ENCODE data around the gene USP32.
"Not testable (repeated sequence)": the region's sequence is repeated elsewhere in the genome, so short reads cannot be mapped to it uniquely, and the experiment has no call there.

USP32 gene

GRCh38 chr17:60208302-60208701 lies 183.6 kb downstream of the USP32 start:
- H3K4me3 Mint-ChIP-seq; H3K27ac Mint-ChIP-seq; H3K9me3 Mint-ChIP-seq; H3K4me1 Mint-ChIP-seq (ENCODE audit: low read depth); H3K27me3 Mint-ChIP-seq; H3K36me3 Mint-ChIP-seq (ENCODE audit: low read depth): not testable (repeated sequence)

- not testable (repeated sequence) for H3K4me1 Mint-ChIP-seq (ENCODE audit: low read depth); H3K9me3 Mint-ChIP-seq; H3K27me3 Mint-ChIP-seq; H3K4me3 Mint-ChIP-seq; H3K36me3 Mint-ChIP-seq (ENCODE audit: low read depth); H3K27ac Mint-ChIP-seq
Measured at GRCh38 chr17:60205782-60206181, 186.2 kb downstream of the USP32 start.

- not testable (repeated sequence) for H3K9me3 Mint-ChIP-seq; H3K4me3 Mint-ChIP-seq; H3K4me1 Mint-ChIP-seq (ENCODE audit: low read depth); H3K27me3 Mint-ChIP-seq; H3K27ac Mint-ChIP-seq
- H3K36me3 Mint-ChIP-seq (ENCODE audit: low read depth): peaks cover 20% of the 10 kb centered on the region
Measured at GRCh38 chr17:60198630-60199029, 193.3 kb downstream of the USP32 start.

- not testable (repeated sequence) for H3K27me3 Mint-ChIP-seq; H3K9me3 Mint-ChIP-seq; H3K4me3 Mint-ChIP-seq; H3K27ac Mint-ChIP-seq; H3K4me1 Mint-ChIP-seq (ENCODE audit: low read depth)
- peaks cover 36% of the 10 kb centered on the region for H3K36me3 Mint-ChIP-seq (ENCODE audit: low read depth)
Measured at GRCh38 chr17:60194141-60194540, 197.8 kb downstream of the USP32 start.

- Mint-ChIP-seq H3K4me1 (ENCODE audit: low read depth) (no peaks in the 10 kb centered on the region), H3K27ac (no peak overlapping the region), H3K36me3 (ENCODE audit: low read depth) (peaks cover 40% of the 10 kb centered on the region), H3K4me3 (no peak overlapping the region), H3K9me3 (no peaks in the 10 kb centered on the region), H3K27me3 (no peaks in the 10 kb centered on the region)
Measured at GRCh38 chr17:60193482-60193881, 198.5 kb downstream of the USP32 start.

GRCh38 chr17:60193032-60193431 lies 198.9 kb downstream of the USP32 start:
- H3K4me3 Mint-ChIP-seq; H3K4me1 Mint-ChIP-seq (ENCODE audit: low read depth); H3K27me3 Mint-ChIP-seq; H3K27ac Mint-ChIP-seq; H3K9me3 Mint-ChIP-seq: not testable (repeated sequence)
- H3K36me3 Mint-ChIP-seq (ENCODE audit: low read depth): peaks cover 36% of the 10 kb centered on the region

- not testable (repeated sequence) for H3K4me1 Mint-ChIP-seq (ENCODE audit: low read depth)
- H3K36me3 Mint-ChIP-seq (ENCODE audit: low read depth): peaks cover 27% of the 10 kb centered on the region
Measured at GRCh38 chr17:60190032-60190431, 201.9 kb downstream of the USP32 start.

GRCh38 chr17:60188759-60189158 lies 203.2 kb downstream of the USP32 start:
- Mint-ChIP-seq H3K27ac (no peak overlapping the region), H3K4me1 (ENCODE audit: low read depth) (no peaks in the 10 kb centered on the region), H3K36me3 (ENCODE audit: low read depth) (peaks cover 27% of the 10 kb centered on the region), H3K9me3 (no peaks in the 10 kb centered on the region), H3K4me3 (no peak overlapping the region), H3K27me3 (no peaks in the 10 kb centered on the region)

More at GRCh38 chr17:60190032-60190431, 201.9 kb downstream of the USP32 start:
- not testable (repeated sequence) for H3K27me3 Mint-ChIP-seq, H3K4me3 Mint-ChIP-seq, H3K9me3 Mint-ChIP-seq, H3K27ac Mint-ChIP-seq

GRCh38 chr17:60186846-60187745 lies 204.8 kb downstream of the USP32 start:
- not testable (repeated sequence) for H3K9me3 Mint-ChIP-seq; H3K4me1 Mint-ChIP-seq (ENCODE audit: low read depth); H3K27me3 Mint-ChIP-seq; H3K4me3 Mint-ChIP-seq
- peaks cover 31% of the 10 kb centered on the region for H3K36me3 Mint-ChIP-seq (ENCODE audit: low read depth)
- H3K27ac Mint-ChIP-seq: peak overlapping the region; percentile 8

GRCh38 chr17:60186372-60186771 lies 205.6 kb downstream of the USP32 start:
- peaks cover 35% of the 10 kb centered on the region for H3K36me3 Mint-ChIP-seq (ENCODE audit: low read depth)
- H3K9me3 Mint-ChIP-seq; H3K27me3 Mint-ChIP-seq; H3K4me3 Mint-ChIP-seq; H3K4me1 Mint-ChIP-seq (ENCODE audit: low read depth): not testable (repeated sequence)
- H3K27ac Mint-ChIP-seq: peak overlapping the region; percentile 8

GRCh38 chr17:60180380-60180779 lies 211.6 kb downstream of the USP32 start:
- H3K27me3 Mint-ChIP-seq; H3K4me3 Mint-ChIP-seq; H3K27ac Mint-ChIP-seq; H3K9me3 Mint-ChIP-seq; H3K4me1 Mint-ChIP-seq (ENCODE audit: low read depth): not testable (repeated sequence)
- peaks cover 35% of the 10 kb centered on the region for H3K36me3 Mint-ChIP-seq (ENCODE audit: low read depth)

GRCh38 chr17:60178180-60178579 lies 213.8 kb downstream of the USP32 start:
- H3K4me3 Mint-ChIP-seq; H3K27me3 Mint-ChIP-seq; H3K4me1 Mint-ChIP-seq (ENCODE audit: low read depth); H3K27ac Mint-ChIP-seq; H3K9me3 Mint-ChIP-seq: not testable (repeated sequence)
- H3K36me3 Mint-ChIP-seq (ENCODE audit: low read depth): peaks cover 26% of the 10 kb centered on the region

GRCh38 chr17:60176763-60177162 lies 215.2 kb downstream of the USP32 start:
- peaks cover 20% of the 10 kb centered on the region for H3K36me3 Mint-ChIP-seq (ENCODE audit: low read depth)
- not testable (repeated sequence) for H3K27ac Mint-ChIP-seq; H3K9me3 Mint-ChIP-seq; H3K4me3 Mint-ChIP-seq; H3K4me1 Mint-ChIP-seq (ENCODE audit: low read depth); H3K27me3 Mint-ChIP-seq

GRCh38 chr17:60174767-60175166 lies 217.2 kb downstream of the USP32 start:
- not testable (repeated sequence) for H3K27me3 Mint-ChIP-seq; H3K4me3 Mint-ChIP-seq; H3K27ac Mint-ChIP-seq; H3K9me3 Mint-ChIP-seq; H3K36me3 Mint-ChIP-seq (ENCODE audit: low read depth)
- peaks cover 15% of the 10 kb centered on the region for H3K4me1 Mint-ChIP-seq (ENCODE audit: low read depth)

- Mint-ChIP-seq H3K36me3 (ENCODE audit: low read depth) (peaks cover 10% of the 10 kb centered on the region), H3K27ac (no peak overlapping the region), H3K27me3 (no peaks in the 10 kb centered on the region), H3K4me1 (ENCODE audit: low read depth) (peaks cover 17% of the 10 kb centered on the region), H3K4me3 (no peak overlapping the region), H3K9me3 (no peaks in the 10 kb centered on the region)
Measured at GRCh38 chr17:60174035-60174434, 217.9 kb downstream of the USP32 start.

GRCh38 chr17:60173304-60173819 lies 218.6 kb downstream of the USP32 start:
- Mint-ChIP-seq H3K9me3 (no peaks in the 10 kb centered on the region), H3K4me1 (ENCODE audit: low read depth) (peaks cover 17% of the 10 kb centered on the region), H3K4me3 (no peak overlapping the region), H3K36me3 (ENCODE audit: low read depth) (peaks cover 5% of the 10 kb centered on the region), H3K27ac (peak overlapping the region; percentile 3), H3K27me3 (no peaks in the 10 kb centered on the region)

Data from stimulated activated naive CD8-positive, alpha-beta T cell treated with anti-CD3 and anti-CD28 coated beads, Interleukin-15, Interleukin-2, amounts not matched to agents 100 ng/mL and 50 ng/mL, for 24 hours (primary cell).